Caco-2 (cell line): ENCODE results near the gene GPR78. TPM values are rescaled to one million over a fixed set of nuclear protein-coding genes. Genes with fewer than 3 reads are reported as not detected.

ENCODE experiments used
- BruUV-seq: library from RNA; stranded (reverse); fragments of 400-500 nt; replicated peaks from 2 replicates; lab custom pipeline; 2021; lab: Mats Ljungman, UMichigan
- CTCF ChIA-PET: fragments of 300-600 bp; sonication (Branson Sonifier 250); formaldehyde crosslinking; loops from one replicate; lab custom pipeline; 2022; ENCODE audit warnings: antibody characterized with exemption; lab: Charles Lee
- POLR2A ChIA-PET: fragments of 300-600 bp; sonication (Branson Sonifier 250); formaldehyde crosslinking; loops from one replicate; lab custom pipeline; 2022; ENCODE audit warnings: antibody characterized with exemption; lab: Charles Lee
- DNase-seq, 2 experiments: peaks; one replicate each; pipeline versions ENCODE4 v3.0.0 to v3.0.0-alpha.2; 2020 to 2022
- H3K27me3 ChIP-seq: replicated peaks from 2 replicates; pipeline ENCODE4 v1.6.0; 2011; ENCODE audit warnings: low read length; ENCODE audit not compliant: control insufficient read depth, insufficient read depth
- H3K36me3 ChIP-seq: 2 replicates; pipeline ENCODE4 v1.5.1; 2011; ENCODE audit warnings: low read length; ENCODE audit not compliant: control insufficient read depth, insufficient read depth
- H3K4me1 ChIP-seq: fragments of 250-450 bp; sonication (Bioruptor Pico); 2 replicates; pipeline ENCODE4 v1.5.1; 2020; ENCODE audit warnings: mild to moderate bottlenecking
- H3K4me3 ChIP-seq: 2 replicates; pipeline ENCODE4 v1.5.1; 2011; ENCODE audit warnings: low read depth, mild to moderate bottlenecking, control low read depth, low read length
- H3K9me3 ChIP-seq: fragments of 250-450 bp; sonication (Bioruptor Pico); 2 replicates; pipeline ENCODE4 v1.5.1; 2020; ENCODE audit warnings: mild to moderate bottlenecking, moderate library complexity
- H3K27ac Mint-ChIP-seq: one replicate; pipeline ENCODE4 v1.8.0; 2022; ENCODE audit warnings: mixed read lengths; ENCODE audit not compliant: unreplicated experiment
- H3K27me3 Mint-ChIP-seq: one replicate; pipeline ENCODE4 v1.8.0; 2022; ENCODE audit warnings: mixed read lengths; ENCODE audit not compliant: insufficient read depth, unreplicated experiment
- H3K36me3 Mint-ChIP-seq: one replicate; pipeline ENCODE4 v1.8.0; 2022; ENCODE audit warnings: mild to moderate bottlenecking, mixed read lengths; ENCODE audit not compliant: insufficient read depth, unreplicated experiment
- H3K4me1 Mint-ChIP-seq: one replicate; pipeline ENCODE4 v1.8.0; 2022; ENCODE audit warnings: low read depth, mixed read lengths; ENCODE audit not compliant: unreplicated experiment
- H3K4me3 Mint-ChIP-seq: one replicate; pipeline ENCODE4 v1.8.0; 2022; ENCODE audit warnings: mild to moderate bottlenecking, moderate library complexity, mixed read lengths; ENCODE audit not compliant: unreplicated experiment
- H3K9me3 Mint-ChIP-seq: one replicate; pipeline ENCODE4 v1.8.0; 2022; ENCODE audit warnings: mixed read lengths; ENCODE audit not compliant: unreplicated experiment
- CTCF ChIP-seq, 2 experiments: fragments of 200-600 bp in 1 of 2; IDR thresholded peaks; 1 replicate in 1 of 2; 2 replicates in 1 of 2; pipeline versions ENCODE4 v1.5.1 to v1.8.0; 2011 to 2022; ENCODE audit warnings: antibody characterized with exemption in 1 of 2, control low read depth in 1 of 2, inconsistent platforms in 1 of 2, low read depth in 1 of 2, low read length in 1 of 2, mild to moderate bottlenecking in 1 of 2, moderate library complexity in 1 of 2; ENCODE audit not compliant: insufficient read depth in 1 of 2, severe bottlenecking in 1 of 2, unreplicated experiment in 1 of 2
- intact Hi-C: fragments of 100-400 bp; cut with micrococcal nuclease; formaldehyde crosslinking; loops from one replicate; pipeline ENCODE4 v1.10.0; 2022; ENCODE audit not compliant: unreplicated experiment
- total RNA-seq: library from RNA; stranded (reverse); gene quantifications from 2 replicates; pipeline ENCODE4 v1.2.3, GENCODE V29; 2022

GPR78 gene
- total RNA-seq, 1 experiment from 2014 or later = 0.68 TPM

- intact Hi-C loops = no loop called here
- Histone ChIP-seq H3K36me3 (no peaks in the 10 kb centered on the region; the same call in 1 of the 2 replicates), H3K4me1 (peaks cover 39% of the 10 kb centered on the region), H3K9me3 (peaks cover 9% of the 10 kb centered on the region), H3K27me3 (no peaks in the 10 kb centered on the region), H3K4me3 (no peak overlapping the region)
- no TSS peak for BruUV-seq
- DNase-seq = no peak
- no peak overlapping the region for H3K27ac Mint-ChIP-seq
- H3K9me3 Mint-ChIP-seq = peaks cover 11% of the 10 kb centered on the region
- TF ChIP-seq CTCF (IDR thresholded peaks at IDR 0.05; ENCODE audit: insufficient read depth in 1 of 2, low read depth in 1 of 2, low read length in 1 of 2, severe bottlenecking in 1 of 2, unreplicated experiment in 1 of 2) = no peak
- POLR2A ChIA-PET = no interaction called here
- no peaks in the 10 kb centered on the region for H3K27me3 Mint-ChIP-seq
- H3K4me1 Mint-ChIP-seq = peaks cover 34% of the 10 kb centered on the region
- peaks cover 19% of the 10 kb centered on the region for H3K36me3 Mint-ChIP-seq
- CTCF ChIA-PET = interaction anchor here (0.5 kb wide), 1 partner anchor 17 kb away, joined by 4 read pairs; no protein-coding TSS in a partner anchor
- no peak overlapping the region for H3K4me3 Mint-ChIP-seq
Measured at GRCh38 chr4:8536467-8536866, 43.7 kb upstream of the GPR78 start.

GRCh38 chr4:8537041-8537461, 43.1 kb upstream of the GPR78 start:
- no peak for TF ChIP-seq CTCF (IDR thresholded peaks at IDR 0.05; ENCODE audit: insufficient read depth in 1 of 2, low read depth in 1 of 2, low read length in 1 of 2, severe bottlenecking in 1 of 2, unreplicated experiment in 1 of 2)
- CTCF ChIA-PET = interaction anchor here (0.5 kb wide), 1 partner anchor 16 kb away, joined by 4 read pairs; no protein-coding TSS in a partner anchor
- no TSS peak for BruUV-seq
- POLR2A ChIA-PET = no interaction called here
- no peak overlapping the region for H3K4me3 Mint-ChIP-seq
- H3K4me3 ChIP-seq = no peak overlapping the region
- no peak overlapping the region for H3K27ac Mint-ChIP-seq
- H3K36me3 Mint-ChIP-seq = peaks cover 19% of the 10 kb centered on the region
- no peak for DNase-seq
- no peaks in the 10 kb centered on the region for H3K27me3 Mint-ChIP-seq
- peaks cover 9% of the 10 kb centered on the region for H3K9me3 ChIP-seq
- intact Hi-C loops = no loop called here
- H3K4me1 ChIP-seq = peaks cover 34% of the 10 kb centered on the region
- peaks cover 28% of the 10 kb centered on the region for H3K4me1 Mint-ChIP-seq
- no peaks in the 10 kb centered on the region for H3K27me3 ChIP-seq
- H3K9me3 Mint-ChIP-seq = peaks cover 6% of the 10 kb centered on the region
- H3K36me3 ChIP-seq = no peaks in the 10 kb centered on the region; the same call in 1 of the 2 replicates

GRCh38 chr4:8538076-8538702, 42.0 kb upstream of the GPR78 start:
- Mint-ChIP-seq H3K4me3 (no peak overlapping the region), H3K4me1 (peaks cover 17% of the 10 kb centered on the region), H3K27ac (peak overlapping the region; percentile 13), H3K27me3 (no peaks in the 10 kb centered on the region), H3K36me3 (peaks cover 19% of the 10 kb centered on the region), H3K9me3 (no peaks in the 10 kb centered on the region)
- ChIA-PET CTCF (no interaction called here), POLR2A (no interaction called here)
- intact Hi-C loops = no loop called here
- H3K27me3 ChIP-seq = no peaks in the 10 kb centered on the region
- peaks cover 22% of the 10 kb centered on the region for H3K4me1 ChIP-seq
- no peak for TF ChIP-seq CTCF (IDR thresholded peaks at IDR 0.05; ENCODE audit: insufficient read depth in 1 of 2, low read depth in 1 of 2, low read length in 1 of 2, severe bottlenecking in 1 of 2, unreplicated experiment in 1 of 2)
- peaks cover 9% of the 10 kb centered on the region for H3K9me3 ChIP-seq
- H3K4me3 ChIP-seq = no peak overlapping the region
- no peaks in the 10 kb centered on the region; the same call in 1 of the 2 replicates for H3K36me3 ChIP-seq
- DNase-seq = no peak
- BruUV-seq = no TSS peak
